Measurements from ENCODE around the gene UNC80. TPM values are rescaled to one million over a fixed set of nuclear protein-coding genes. Genes with fewer than 3 reads are reported as not detected.

Gene UNC80
- total and polyA plus RNA-seq, 2 of the 13 experiments (the other 11 are each of a cell fraction or from before 2014, with no cell fraction given) = not detected

DNA sequence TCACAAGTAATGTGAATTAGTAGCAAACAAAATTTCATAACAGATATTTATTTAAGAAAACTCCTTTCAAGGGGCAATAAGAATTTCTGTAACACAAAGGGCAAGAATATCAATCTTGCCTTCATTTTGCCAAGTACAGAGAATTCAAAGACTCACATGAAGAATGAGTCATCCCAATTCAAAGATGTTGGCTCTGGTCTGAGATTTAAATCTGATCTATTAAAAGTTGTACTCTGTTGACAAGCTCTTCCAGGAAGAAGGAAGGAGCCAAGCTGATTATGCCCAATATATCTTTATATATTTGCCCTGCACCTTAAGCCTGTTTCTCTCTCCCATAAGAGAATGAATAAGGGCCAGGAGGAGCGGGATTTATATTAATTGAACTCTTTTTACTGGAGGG lies 174.9 kb downstream of the UNC80 start (continued):
- TF ChIP-seq SIN3A (IDR thresholded peaks at IDR 0.05; ENCODE audit: borderline replicate concordance, low read depth, low read length) = no peak
- no peak for TF ChIP-seq ZNF747 (CRISPR knock-in tag; IDR thresholded peaks at IDR 0.05; ENCODE audit: borderline replicate concordance)

DNA sequence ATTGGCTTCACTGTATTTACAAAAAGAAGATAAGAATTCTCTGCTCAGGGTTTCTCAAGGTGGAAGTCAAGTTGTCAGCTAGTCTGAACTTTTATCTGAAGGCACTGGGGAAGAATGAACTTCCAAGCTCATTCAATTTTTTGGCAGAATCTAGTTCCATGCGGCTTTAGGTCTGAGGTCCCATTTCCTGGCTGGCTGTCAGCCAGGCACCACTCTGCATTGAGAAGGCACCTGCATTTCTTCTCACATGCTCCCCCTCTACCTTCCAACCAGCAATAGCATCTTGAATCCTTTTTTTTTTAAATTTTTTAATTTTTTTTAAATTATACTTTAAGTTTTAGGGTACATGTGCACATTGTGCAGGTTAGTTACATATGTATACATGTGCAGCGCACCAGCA lies 184.6 kb downstream of the UNC80 start:
- ChIA-PET POLR2A (no interaction called here), CTCF (ENCODE audit: low intra/inter-chr PET ratio, low total read pairs) (no interaction called here)
- Histone ChIP-seq H3K9me3 (ENCODE audit: low read length) (no peaks in the 10 kb centered on the region), H3K4me1 (ENCODE audit: insufficient read depth, low read length) (no peaks in the 10 kb centered on the region), H2AFZ (ENCODE audit: low read length) (no peak overlapping the region), H3K4me2 (ENCODE audit: low read depth, low read length) (no peak overlapping the region), H4K20me1 (ENCODE audit: insufficient read depth, low read length) (no peaks in the 10 kb centered on the region), H3K9ac (ENCODE audit: insufficient read depth, low read depth, low read length) (no peak overlapping the region), H3K4me3 (replicated peaks in 1 of 3; ENCODE audit: insufficient read depth in 1 of 3, low read depth in 2 of 3, low read length in 3 of 3) (no peak overlapping the region), H3K79me2 (ENCODE audit: insufficient read depth, low read length) (no peaks in the 10 kb centered on the region), H3K27ac (ENCODE audit: extremely low read length, insufficient read depth, low read length) (no peak overlapping the region), H3K36me3 (replicated peaks in 1 of 2; ENCODE audit: control insufficient read depth in 1 of 2, insufficient read depth in 2 of 2, low read length in 2 of 2) (no peaks in the 10 kb centered on the region), H3K27me3 (ENCODE audit: control insufficient read depth in 1 of 2, insufficient read depth in 2 of 2, low read length in 2 of 2) (peaks cover 0 to 12% of the 10 kb centered on the region in 2 experiments; a peak in 1 of 5 replicates)
- BruUV-seq (replicated peaks) = no TSS peak
- DNase-seq (ENCODE audit: low spot score) = no peak
- WGBS (ENCODE audit: low lambda C conversion rate) = 90% methylated on average over 2 of the region's 2 CpGs
- no peak for ATAC-seq
- no peak for FAIRE-seq
- in situ Hi-C loops (cut with HindIII; ENCODE audit: extremely low pct_ligation_motif_present, low pct_unique_long_range_greater_than_20kb) = loop anchor here (25.0 kb wide), 2 partner anchors 619 to 1544 kb away; partner anchors contain the start of gene PTH2R
- intact Hi-C loops (cut with micrococcal nuclease; ENCODE audit: unreplicated experiment) = no loop called here
- TF ChIP-seq PCBP1 (IDR thresholded peaks at IDR 0.05; ENCODE audit: borderline replicate concordance, low read depth, low read length) (no peak), KLF11 (CRISPR knock-in tag; IDR thresholded peaks at IDR 0.05) (no peak), EEA1 (CRISPR knock-in tag; IDR thresholded peaks at IDR 0.05; ENCODE audit: borderline replicate concordance) (no peak), MAFK (conservative IDR thresholded peaks at IDR 0.05 in 1 of 2, IDR thresholded peaks at IDR 0.05 in 1 of 2; ENCODE audit: low read length in 2 of 2) (no peak), SIX1 (CRISPR knock-in tag; IDR thresholded peaks at IDR 0.05; ENCODE audit: borderline replicate concordance) (no peak), ELF3 (CRISPR knock-in tag; IDR thresholded peaks at IDR 0.05) (no peak), ZKSCAN5 (CRISPR knock-in tag; IDR thresholded peaks at IDR 0.05) (no peak), FOXK1 (CRISPR knock-in tag; IDR thresholded peaks at IDR 0.05; ENCODE audit: borderline replicate concordance, low read depth) (no peak), PCBP2 (optimal IDR thresholded peaks at IDR 0.05; ENCODE audit: low read depth, low read length, poor library complexity, severe bottlenecking) (no peak), ZNF572 (CRISPR knock-in tag; IDR thresholded peaks at IDR 0.05) (no peak), ZNF780A (CRISPR knock-in tag; IDR thresholded peaks at IDR 0.05) (no peak), SP1 (IDR thresholded peaks at IDR 0.05) (no peak), SP1 (CRISPR knock-in tag; IDR thresholded peaks at IDR 0.05) (no peak), HDAC2 (CRISPR knock-in tag; IDR thresholded peaks at IDR 0.05) (no peak)
- TF ChIP-seq, protein P1, sequence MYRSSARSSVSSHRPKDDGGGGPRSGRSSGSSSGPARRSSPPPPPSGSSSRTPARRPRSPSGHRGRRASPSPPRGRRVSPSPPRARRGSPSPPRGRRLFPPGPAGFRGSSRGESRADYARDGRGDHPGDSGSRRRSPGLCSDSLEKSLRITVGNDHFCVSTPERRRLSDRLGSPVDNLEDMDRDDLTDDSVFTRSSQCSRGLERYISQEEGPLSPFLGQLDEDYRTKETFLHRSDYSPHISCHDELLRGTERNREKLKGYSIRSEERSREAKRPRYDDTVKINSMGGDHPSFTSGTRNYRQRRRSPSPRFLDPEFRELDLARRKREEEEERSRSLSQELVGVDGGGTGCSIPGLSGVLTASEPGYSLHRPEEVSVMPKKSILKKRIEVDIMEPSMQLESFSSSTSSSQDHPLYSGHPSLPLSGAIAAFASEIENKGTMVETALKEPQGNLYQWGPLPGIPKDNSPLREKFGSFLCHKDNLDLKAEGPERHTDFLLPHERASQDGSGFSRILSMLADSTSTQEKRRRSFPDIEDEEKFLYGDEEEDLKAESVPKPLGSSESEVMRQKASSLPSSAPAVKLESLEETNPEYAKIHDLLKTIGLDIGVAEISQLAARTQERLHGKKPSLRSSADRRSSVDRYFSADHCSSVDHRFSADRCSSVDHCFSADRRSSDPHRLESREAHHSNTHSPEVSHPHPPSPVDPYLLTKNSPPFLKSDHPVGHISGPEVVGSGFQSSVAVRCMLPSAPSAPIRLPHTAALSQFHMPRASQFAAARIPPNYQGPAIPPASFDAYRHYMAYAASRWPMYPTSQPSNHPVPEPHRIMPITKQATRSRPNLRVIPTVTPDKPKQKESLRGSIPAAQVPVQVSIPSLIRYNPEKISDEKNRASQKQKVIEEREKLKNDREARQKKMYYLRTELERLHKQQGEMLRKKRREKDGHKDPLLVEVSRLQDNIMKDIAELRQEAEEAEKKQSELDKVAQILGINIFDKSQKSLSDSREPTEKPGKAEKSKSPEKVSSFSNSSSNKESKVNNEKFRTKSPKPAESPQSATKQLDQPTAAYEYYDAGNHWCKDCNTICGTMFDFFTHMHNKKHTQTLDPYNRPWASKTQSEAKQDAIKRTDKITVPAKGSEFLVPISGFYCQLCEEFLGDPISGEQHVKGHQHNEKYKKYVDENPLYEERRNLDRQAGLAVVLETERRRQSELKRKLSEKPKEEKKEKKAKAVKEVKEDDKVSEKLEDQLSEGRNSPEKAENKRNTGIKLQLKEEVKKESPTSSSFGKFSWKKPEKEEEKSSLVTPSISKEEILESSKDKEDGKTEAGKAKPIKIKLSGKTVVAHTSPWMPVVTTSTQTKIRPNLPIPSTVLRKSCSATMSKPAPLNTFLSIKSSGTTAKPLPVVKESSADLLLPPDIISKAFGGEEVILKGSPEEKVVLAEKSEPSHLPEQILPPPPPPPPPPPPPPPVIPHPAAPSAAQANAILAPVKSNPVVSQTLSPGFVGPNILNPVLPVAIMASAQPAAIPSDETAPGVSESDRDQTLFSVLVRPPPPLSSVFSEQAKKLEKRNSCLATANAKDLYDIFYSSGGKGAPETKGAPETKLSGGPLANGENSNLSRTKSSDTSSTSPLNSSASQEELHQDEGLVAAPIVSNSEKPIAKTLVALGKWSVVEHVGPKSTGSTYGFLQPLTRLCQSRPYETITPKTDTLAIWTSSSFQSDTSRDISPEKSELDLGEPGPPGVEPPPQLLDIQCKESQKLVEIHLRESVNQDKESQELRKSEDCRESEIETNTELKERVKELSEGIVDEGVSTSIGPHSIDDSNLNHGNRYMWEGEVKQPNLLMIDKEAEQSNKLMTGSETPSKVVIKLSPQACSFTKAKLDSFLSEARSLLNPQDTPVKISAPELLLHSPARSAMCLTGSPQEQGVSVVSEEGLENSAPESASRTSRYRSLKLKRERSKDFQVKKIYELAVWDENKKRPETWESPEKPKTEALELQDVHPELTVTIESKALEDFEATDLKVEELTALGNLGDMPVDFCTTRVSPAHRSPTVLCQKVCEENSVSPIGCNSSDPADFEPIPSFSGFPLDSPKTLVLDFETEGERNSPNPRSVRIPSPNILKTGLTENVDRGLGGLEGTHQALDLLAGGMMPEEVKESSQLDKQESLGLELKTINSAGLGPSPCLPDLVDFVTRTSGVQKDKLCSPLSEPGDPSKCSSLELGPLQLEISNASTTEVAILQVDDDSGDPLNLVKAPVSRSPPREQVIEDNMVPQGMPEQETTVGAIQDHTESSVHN (CRISPR knock-in tag; IDR thresholded peaks at IDR 0.05) = no peak
